Measurements from ENCODE around the gene CUL3.

- TF ChIP-seq EP300 (IDR thresholded peaks at IDR 0.05), result no peak
- no peak for TF ChIP-seq CTCF (IDR thresholded peaks at IDR 0.05)
- TF ChIP-seq POLR2A (IDR thresholded peaks at IDR 0.05), result no peak
- TF ChIP-seq POLR2AphosphoS5 (IDR thresholded peaks at IDR 0.05), result no peak
Observed at GRCh38 chr2:224434618-224435017, 150.5 kb downstream of the CUL3 start.
